HepG2 (cell line): ENCODE results near the gene EIF4EBP3. TPM values are rescaled to one million over a fixed set of nuclear protein-coding genes. Genes with fewer than 3 reads are reported as not detected.

Experiments used
- ADNP ChIP-seq: sonication (generic); formaldehyde crosslinking; IDR thresholded peaks from 2 replicates; pipeline ENCODE4 v1.4.0; 2020; ENCODE audit warnings: missing genetic modification reagents
- BORCS8-MEF2B ChIP-seq: sonication (generic); formaldehyde crosslinking; IDR thresholded peaks from 2 replicates; pipeline ENCODE4 v1.8.0; 2022; ENCODE audit warnings: mild to moderate bottlenecking, missing genetic modification reagents
- CEBPB ChIP-seq: IDR thresholded peaks from 2 replicates; pipeline ENCODE4 v1.6.1; 2011; ENCODE audit warnings: low read depth, low read length, improper control_type of control experiment, borderline replicate concordance
- DNMT1 ChIP-seq: sonication (generic); formaldehyde crosslinking; IDR thresholded peaks from 2 replicates; pipeline ENCODE4 v1.5.1; 2020; ENCODE audit warnings: mild to moderate bottlenecking, missing genetic modification reagents
- KAT2B ChIP-seq: fragments of 150-350 bp; IDR thresholded peaks from 2 replicates; pipeline ENCODE4 v1.6.1; 2014; ENCODE audit warnings: low read depth, low read length, borderline replicate concordance
- MAF1 ChIP-seq: sonication (generic); formaldehyde crosslinking; IDR thresholded peaks from 2 replicates; pipeline ENCODE4 v1.5.0; 2020; ENCODE audit warnings: missing genetic modification reagents, borderline replicate concordance
- PRMT3 ChIP-seq: sonication (generic); formaldehyde crosslinking; IDR thresholded peaks from 2 replicates; pipeline ENCODE4 v1.8.1; 2022; ENCODE audit warnings: low read depth, mild to moderate bottlenecking, moderate library complexity, missing genetic modification reagents, borderline replicate concordance
- ZMAT3 ChIP-seq: sonication (generic); formaldehyde crosslinking; conservative IDR thresholded peaks from 2 replicates; pipeline ENCODE4 v1.7.0; 2021; ENCODE audit warnings: missing genetic modification reagents
- ZNF205 ChIP-seq: IDR thresholded peaks from 2 replicates; pipeline ENCODE4 v1.6.1; 2018; ENCODE audit warnings: missing biosample characterization, missing genetic modification reagents
- ZNF317 ChIP-seq: sonication (generic); formaldehyde crosslinking; IDR thresholded peaks from 2 replicates; pipeline ENCODE4 v1.5.0; 2020; ENCODE audit warnings: mild to moderate bottlenecking, missing genetic modification reagents
- ZNF75D ChIP-seq: sonication (generic); formaldehyde crosslinking; IDR thresholded peaks from 2 replicates; pipeline ENCODE4 v1.8.1; 2023; ENCODE audit warnings: missing genetic modification reagents, mild to moderate bottlenecking, borderline replicate concordance
- polyA plus RNA-seq, 8 experiments: library from polyadenylated mRNA; depleted of rRNA in 3 of 8; stranded (reverse) in 7 of 8; unstranded in 1 of 8; fragments of >200 nt; fragmentation: Illumina TruSeq in 4 of 8; extraction: Trizol in 4 of 8; gene quantifications; 2 replicates each; pipeline versions ENCODE4 v1.2.1 to v1.2.3, GENCODE V29; 2011 to 2016; ENCODE audit warnings: low read depth in 4 of 8, missing spikeins in 1 of 8, mixed read lengths in 1 of 8; ENCODE audit not compliant: insufficient read depth in 1 of 8
- total RNA-seq, 5 experiments: library from RNA; depleted of rRNA; stranded (reverse); fragments of >200 nt; fragmentation: Illumina TruSeq; extraction: Trizol; gene quantifications; 2 replicates each; pipeline ENCODE4 v1.2.3, GENCODE V29; 2016; ENCODE audit warnings: low read depth in 1 of 5
- TF ChIP-seq, protein P1 (sequence below): sonication (generic); formaldehyde crosslinking; IDR thresholded peaks from 2 replicates; pipeline ENCODE4 v1.5.0; 2020; ENCODE audit warnings: mild to moderate bottlenecking, missing genetic modification reagents
- TF ChIP-seq, protein P2 (sequence below): sonication (generic); formaldehyde crosslinking; IDR thresholded peaks from 2 replicates; pipeline ENCODE4 v1.4.0; 2020; ENCODE audit warnings: missing genetic modification reagents, mild to moderate bottlenecking, borderline replicate concordance
- TF ChIP-seq, protein P3 (sequence below): sonication (generic); formaldehyde crosslinking; IDR thresholded peaks from 2 replicates; pipeline ENCODE4 v1.4.0; 2020; ENCODE audit warnings: mild to moderate bottlenecking, missing genetic modification reagents
- TF ChIP-seq, protein P4 (sequence below): sonication (generic); formaldehyde crosslinking; IDR thresholded peaks from 2 replicates; pipeline ENCODE4 v1.9.0; 2021; ENCODE audit warnings: missing genetic modification reagents, borderline replicate concordance
- TF ChIP-seq, protein P5 (sequence below): sonication (generic); formaldehyde crosslinking; IDR thresholded peaks from 2 replicates; pipeline ENCODE4 v1.4.0; 2020; ENCODE audit warnings: mild to moderate bottlenecking, missing genetic modification reagents
- TF ChIP-seq, protein P6 (sequence below): sonication (generic); formaldehyde crosslinking; IDR thresholded peaks from 2 replicates; pipeline ENCODE4 v1.5.1; 2020; ENCODE audit warnings: mild to moderate bottlenecking, moderate library complexity, missing genetic modification reagents

Gene EIF4EBP3
- total and polyA plus RNA-seq, 2 of the 13 experiments (the other 11 are each of a cell fraction or from before 2014, with no cell fraction given): 0.61 to 1.7 TPM

DNA sequence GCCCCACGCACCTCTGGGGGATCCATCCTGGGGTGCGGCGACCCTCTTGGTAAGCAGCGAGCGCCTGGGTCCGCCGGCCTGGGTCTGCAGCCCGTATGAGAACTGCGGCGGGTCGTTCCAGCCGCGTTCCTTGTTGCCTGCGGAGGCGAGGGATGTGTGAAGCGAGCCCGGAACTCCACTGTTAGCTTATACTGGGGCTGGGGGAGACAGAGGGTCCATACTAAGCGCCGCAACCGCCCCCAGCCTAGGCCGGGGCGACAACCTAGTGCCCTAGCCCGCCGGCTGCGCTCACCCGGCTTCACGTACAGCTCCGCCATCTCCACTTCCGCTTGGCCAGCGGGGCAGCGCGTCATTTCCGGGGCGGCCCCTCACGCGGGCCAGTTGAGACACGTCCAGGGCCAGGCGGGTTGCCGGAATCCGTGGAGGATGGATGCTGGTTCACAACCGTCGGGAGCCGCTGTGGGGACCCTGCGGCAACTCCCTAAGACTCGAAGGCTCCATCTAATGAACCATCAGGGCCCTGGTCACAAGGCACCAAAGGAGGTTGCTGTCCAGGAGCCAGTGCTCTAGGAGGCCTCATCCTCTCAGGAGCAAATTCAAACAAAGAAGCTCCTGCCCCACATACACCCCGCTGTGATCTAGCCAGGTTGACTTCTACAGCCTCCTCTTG is 9.8 kb downstream of the EIF4EBP3 start, which contains the start of gene SRA1 (continued):
- TF ChIP-seq, protein P1, sequence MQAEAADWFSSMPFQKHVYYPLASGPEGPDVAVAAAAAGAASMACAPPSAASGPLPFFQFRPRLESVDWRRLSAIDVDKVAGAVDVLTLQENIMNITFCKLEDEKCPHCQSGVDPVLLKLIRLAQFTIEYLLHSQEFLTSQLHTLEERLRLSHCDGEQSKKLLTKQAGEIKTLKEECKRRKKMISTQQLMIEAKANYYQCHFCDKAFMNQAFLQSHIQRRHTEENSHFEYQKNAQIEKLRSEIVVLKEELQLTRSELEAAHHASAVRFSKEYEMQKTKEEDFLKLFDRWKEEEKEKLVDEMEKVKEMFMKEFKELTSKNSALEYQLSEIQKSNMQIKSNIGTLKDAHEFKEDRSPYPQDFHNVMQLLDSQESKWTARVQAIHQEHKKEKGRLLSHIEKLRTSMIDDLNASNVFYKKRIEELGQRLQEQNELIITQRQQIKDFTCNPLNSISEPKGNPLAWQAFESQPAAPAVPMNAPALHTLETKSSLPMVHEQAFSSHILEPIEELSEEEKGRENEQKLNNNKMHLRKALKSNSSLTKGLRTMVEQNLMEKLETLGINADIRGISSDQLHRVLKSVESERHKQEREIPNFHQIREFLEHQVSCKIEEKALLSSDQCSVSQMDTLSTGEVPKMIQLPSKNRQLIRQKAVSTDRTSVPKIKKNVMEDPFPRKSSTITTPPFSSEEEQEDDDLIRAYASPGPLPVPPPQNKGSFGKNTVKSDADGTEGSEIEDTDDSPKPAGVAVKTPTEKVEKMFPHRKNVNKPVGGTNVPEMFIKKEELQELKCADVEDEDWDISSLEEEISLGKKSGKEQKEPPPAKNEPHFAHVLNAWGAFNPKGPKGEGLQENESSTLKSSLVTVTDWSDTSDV (CRISPR knock-in tag): no peak; the same call in 1 of the 2 replicates
- TF ChIP-seq, protein P2, sequence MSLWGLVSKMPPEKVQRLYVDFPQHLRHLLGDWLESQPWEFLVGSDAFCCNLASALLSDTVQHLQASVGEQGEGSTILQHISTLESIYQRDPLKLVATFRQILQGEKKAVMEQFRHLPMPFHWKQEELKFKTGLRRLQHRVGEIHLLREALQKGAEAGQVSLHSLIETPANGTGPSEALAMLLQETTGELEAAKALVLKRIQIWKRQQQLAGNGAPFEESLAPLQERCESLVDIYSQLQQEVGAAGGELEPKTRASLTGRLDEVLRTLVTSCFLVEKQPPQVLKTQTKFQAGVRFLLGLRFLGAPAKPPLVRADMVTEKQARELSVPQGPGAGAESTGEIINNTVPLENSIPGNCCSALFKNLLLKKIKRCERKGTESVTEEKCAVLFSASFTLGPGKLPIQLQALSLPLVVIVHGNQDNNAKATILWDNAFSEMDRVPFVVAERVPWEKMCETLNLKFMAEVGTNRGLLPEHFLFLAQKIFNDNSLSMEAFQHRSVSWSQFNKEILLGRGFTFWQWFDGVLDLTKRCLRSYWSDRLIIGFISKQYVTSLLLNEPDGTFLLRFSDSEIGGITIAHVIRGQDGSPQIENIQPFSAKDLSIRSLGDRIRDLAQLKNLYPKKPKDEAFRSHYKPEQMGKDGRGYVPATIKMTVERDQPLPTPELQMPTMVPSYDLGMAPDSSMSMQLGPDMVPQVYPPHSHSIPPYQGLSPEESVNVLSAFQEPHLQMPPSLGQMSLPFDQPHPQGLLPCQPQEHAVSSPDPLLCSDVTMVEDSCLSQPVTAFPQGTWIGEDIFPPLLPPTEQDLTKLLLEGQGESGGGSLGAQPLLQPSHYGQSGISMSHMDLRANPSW: peak; percentile 21; the same call in 1 of the 2 replicates
- TF ChIP-seq DNMT1 (CRISPR knock-in tag) (0 out of 2 replicates have a peak, but pooled peaks have one; percentile 50), ZNF317 (peak; percentile 79), MAF1 (no peak), KAT2B (no peak), ZNF205 (CRISPR knock-in tag) (no peak), ZNF75D (CRISPR knock-in tag) (peak; percentile 68; the same call in 1 of the 2 replicates), ZMAT3 (0 out of 2 replicates have a peak, but pooled peaks have one; percentile 75), CEBPB (0 out of 2 replicates have a peak, but pooled peaks have one; percentile 20), ADNP (CRISPR knock-in tag) (no peak), PRMT3 (no peak), BORCS8-MEF2B (peak; percentile 66)
- TF ChIP-seq, protein P3, sequence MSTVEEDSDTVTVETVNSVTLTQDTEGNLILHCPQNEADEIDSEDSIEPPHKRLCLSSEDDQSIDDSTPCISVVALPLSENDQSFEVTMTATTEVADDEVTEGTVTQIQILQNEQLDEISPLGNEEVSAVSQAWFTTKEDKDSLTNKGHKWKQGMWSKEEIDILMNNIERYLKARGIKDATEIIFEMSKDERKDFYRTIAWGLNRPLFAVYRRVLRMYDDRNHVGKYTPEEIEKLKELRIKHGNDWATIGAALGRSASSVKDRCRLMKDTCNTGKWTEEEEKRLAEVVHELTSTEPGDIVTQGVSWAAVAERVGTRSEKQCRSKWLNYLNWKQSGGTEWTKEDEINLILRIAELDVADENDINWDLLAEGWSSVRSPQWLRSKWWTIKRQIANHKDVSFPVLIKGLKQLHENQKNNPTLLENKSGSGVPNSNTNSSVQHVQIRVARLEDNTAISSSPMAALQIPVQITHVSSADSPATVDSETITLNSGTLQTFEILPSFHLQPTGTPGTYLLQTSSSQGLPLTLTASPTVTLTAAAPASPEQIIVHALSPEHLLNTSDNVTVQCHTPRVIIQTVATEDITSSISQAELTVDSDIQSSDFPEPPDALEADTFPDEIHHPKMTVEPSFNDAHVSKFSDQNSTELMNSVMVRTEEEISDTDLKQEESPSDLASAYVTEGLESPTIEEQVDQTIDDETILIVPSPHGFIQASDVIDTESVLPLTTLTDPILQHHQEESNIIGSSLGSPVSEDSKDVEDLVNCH (CRISPR knock-in tag): no peak
- TF ChIP-seq, protein P4, sequence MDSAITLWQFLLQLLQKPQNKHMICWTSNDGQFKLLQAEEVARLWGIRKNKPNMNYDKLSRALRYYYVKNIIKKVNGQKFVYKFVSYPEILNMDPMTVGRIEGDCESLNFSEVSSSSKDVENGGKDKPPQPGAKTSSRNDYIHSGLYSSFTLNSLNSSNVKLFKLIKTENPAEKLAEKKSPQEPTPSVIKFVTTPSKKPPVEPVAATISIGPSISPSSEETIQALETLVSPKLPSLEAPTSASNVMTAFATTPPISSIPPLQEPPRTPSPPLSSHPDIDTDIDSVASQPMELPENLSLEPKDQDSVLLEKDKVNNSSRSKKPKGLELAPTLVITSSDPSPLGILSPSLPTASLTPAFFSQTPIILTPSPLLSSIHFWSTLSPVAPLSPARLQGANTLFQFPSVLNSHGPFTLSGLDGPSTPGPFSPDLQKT (CRISPR knock-in tag): no peak; the same call in 1 of the 2 replicates
- TF ChIP-seq, protein P5, sequence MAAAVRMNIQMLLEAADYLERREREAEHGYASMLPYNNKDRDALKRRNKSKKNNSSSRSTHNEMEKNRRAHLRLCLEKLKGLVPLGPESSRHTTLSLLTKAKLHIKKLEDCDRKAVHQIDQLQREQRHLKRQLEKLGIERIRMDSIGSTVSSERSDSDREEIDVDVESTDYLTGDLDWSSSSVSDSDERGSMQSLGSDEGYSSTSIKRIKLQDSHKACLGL (CRISPR knock-in tag): peak; percentile 60; the same call in 1 of the 2 replicates
- TF ChIP-seq, protein P6, sequence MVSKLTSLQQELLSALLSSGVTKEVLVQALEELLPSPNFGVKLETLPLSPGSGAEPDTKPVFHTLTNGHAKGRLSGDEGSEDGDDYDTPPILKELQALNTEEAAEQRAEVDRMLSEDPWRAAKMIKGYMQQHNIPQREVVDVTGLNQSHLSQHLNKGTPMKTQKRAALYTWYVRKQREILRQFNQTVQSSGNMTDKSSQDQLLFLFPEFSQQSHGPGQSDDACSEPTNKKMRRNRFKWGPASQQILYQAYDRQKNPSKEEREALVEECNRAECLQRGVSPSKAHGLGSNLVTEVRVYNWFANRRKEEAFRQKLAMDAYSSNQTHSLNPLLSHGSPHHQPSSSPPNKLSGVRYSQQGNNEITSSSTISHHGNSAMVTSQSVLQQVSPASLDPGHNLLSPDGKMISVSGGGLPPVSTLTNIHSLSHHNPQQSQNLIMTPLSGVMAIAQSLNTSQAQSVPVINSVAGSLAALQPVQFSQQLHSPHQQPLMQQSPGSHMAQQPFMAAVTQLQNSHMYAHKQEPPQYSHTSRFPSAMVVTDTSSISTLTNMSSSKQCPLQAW (CRISPR knock-in tag): peak; percentile 82
